Breast epithelium (tissue), 4 donors: ENCODE measurements around the gene GADD45A. TPM values are rescaled to one million over a fixed set of nuclear protein-coding genes. Genes with fewer than 3 reads are reported as not detected.

Experiments
- DNase-seq, 2 donors: peaks; one replicate each; pipeline ENCODE4 v3.0.0-alpha.2; 2019; ENCODE audit warnings: low spot score in 2 of 2
- H3K27ac ChIP-seq, 2 donors: fragments of 200-600 bp; sonication (generic) in 1 of 2; one replicate each; pipeline ENCODE4 v1.5.1; 2016 to 2019; ENCODE audit warnings: mild to moderate bottlenecking in 1 of 2
- H3K27me3 ChIP-seq, 2 donors: fragments of 200-600 bp; sonication (generic) in 1 of 2; one replicate each; pipeline versions ENCODE4 v1.5.1 to v1.6.0; 2017 to 2019; ENCODE audit warnings: control low read depth in 1 of 2, mild to moderate bottlenecking in 1 of 2
- H3K36me3 ChIP-seq: fragments of 200-600 bp; one replicate; pipeline ENCODE4 v1.5.1; 2019
- H3K4me1 ChIP-seq, 2 donors: fragments of 200-600 bp; sonication (generic); one replicate each; pipeline ENCODE4 v1.5.1; 2016 to 2019; ENCODE audit warnings: control low read depth in 1 of 2
- H3K4me3 ChIP-seq, 3 donors: fragments of 200-600 bp; sonication (generic); 1 replicate in 2 of 3; 2 replicates in 1 of 3; pipeline ENCODE4 v1.5.1; 2016 to 2019; ENCODE audit warnings: mild to moderate bottlenecking in 3 of 3, moderate library complexity in 2 of 3
- H3K9me3 ChIP-seq, 2 donors: fragments of 200-600 bp; sonication (generic) in 1 of 2; one replicate each; pipeline ENCODE4 v1.5.1; 2016 to 2019; ENCODE audit warnings: control low read depth in 1 of 2
- CTCF ChIP-seq, 3 donors: fragments of 450-650 bp; IDR thresholded peaks; one replicate each; pipeline ENCODE4 v1.5.1; 2016 to 2017; ENCODE audit warnings: antibody characterized with exemption in 3 of 3, mild to moderate bottlenecking in 3 of 3, moderate library complexity in 3 of 3
- POLR2A ChIP-seq: fragments of 450-650 bp; IDR thresholded peaks from one replicate; pipeline ENCODE4 v1.6.1; 2016; ENCODE audit warnings: antibody characterized with exemption, mild to moderate bottlenecking, moderate library complexity
- POLR2AphosphoS5 ChIP-seq, 3 donors: sonication (generic); formaldehyde crosslinking; IDR thresholded peaks; one replicate each; pipeline ENCODE4 v1.6.1; 2017; ENCODE audit warnings: antibody characterized with exemption in 3 of 3
- intact Hi-C: fragments of 100-400 bp; cut with DNase I; formaldehyde crosslinking; loops from one replicate; pipeline ENCODE4 v1.15.1; 2023; ENCODE audit warnings: low total_unique reads
- total RNA-seq, 3 donors: library from RNA; depleted of rRNA; stranded (reverse); fragments of >200 nt; gene quantifications; one replicate each; pipeline ENCODE4 v1.1.0, GENCODE V29; 2016

The GADD45A gene
- total RNA-seq, 3 donors from 2014 or later: 52.4 to 68.2 (median 55.4) TPM

GRCh38 chr1:67735806-67736627 lies 51.0 kb downstream of the GADD45A start:
- DNase-seq: peak; percentile 58 to 78
- intact Hi-C loops: no loop called here
- Histone ChIP-seq H3K27me3 (no peaks in the 10 kb centered on the region), H3K4me1 (peaks cover 0 to 6% of the 10 kb centered on the region in 2 donors), H3K9me3 (no peaks in the 10 kb centered on the region), H3K4me3 (peak overlapping the region in 2 of 3 donors; percentile 20 to 50), H3K27ac (peak overlapping the region; percentile 86 to 93), H3K36me3 (no peaks in the 10 kb centered on the region)
- no peak for TF ChIP-seq POLR2A
- TF ChIP-seq POLR2AphosphoS5 (IDR thresholded peaks at IDR 0.05): peak; percentile 53 to 63 (median 56)

GRCh38 chr1:67736750-67737149 lies 51.7 kb downstream of the GADD45A start:
- Histone ChIP-seq H3K4me3 (peak overlapping the region in 1 of 3 donors; percentile 50), H3K9me3 (no peaks in the 10 kb centered on the region), H3K27ac (peak overlapping the region; percentile 86 to 93), H3K27me3 (no peaks in the 10 kb centered on the region), H3K4me1 (peaks cover 0 to 6% of the 10 kb centered on the region in 2 donors), H3K36me3 (no peaks in the 10 kb centered on the region)
- no peak for DNase-seq
- TF ChIP-seq POLR2A: no peak
- TF ChIP-seq CTCF (IDR thresholded peaks at IDR 0.05): no peak
- TF ChIP-seq POLR2AphosphoS5 (IDR thresholded peaks at IDR 0.05): no peak
- intact Hi-C loops: no loop called here

GRCh38 chr1:67737875-67738274 lies 52.9 kb downstream of the GADD45A start:
- peaks cover 0 to 6% of the 10 kb centered on the region in 2 donors for H3K4me1 ChIP-seq
- no peak overlapping the region for H3K4me3 ChIP-seq
- no peak for TF ChIP-seq CTCF (IDR thresholded peaks at IDR 0.05)
- no peak for TF ChIP-seq POLR2AphosphoS5 (IDR thresholded peaks at IDR 0.05)
- no peak for TF ChIP-seq POLR2A
- no peaks in the 10 kb centered on the region for H3K36me3 ChIP-seq
- no peaks in the 10 kb centered on the region for H3K27me3 ChIP-seq
- no peak overlapping the region for H3K27ac ChIP-seq
- H3K9me3 ChIP-seq: no peaks in the 10 kb centered on the region
- no peak for DNase-seq
- intact Hi-C loops: no loop called here

Other genes with a start within 250 kb of the GADD45A start
- 100 to 1,000 TPM in 1 of 3 donors, 10 to 100 TPM in 2; 82.1 to 100 (median 87.5) TPM for gene GNG12, start 148.3 kb downstream of the GADD45A start, total RNA-seq